Urinary bladder (tissue), 4 donors: ENCODE measurements around the gene RASSF4. TPM values are rescaled to one million over a fixed set of nuclear protein-coding genes. Genes with fewer than 3 reads are reported as not detected.

Experiments
- DNase-seq: peaks from one replicate; pipeline ENCODE4 v3.0.0-alpha.2; 2015; ENCODE audit errors: extremely low spot score
- H3K27ac ChIP-seq: one replicate; pipeline ENCODE4 v1.5.1; 2013; ENCODE audit warnings: low read depth, mild to moderate bottlenecking, moderate library complexity
- H3K36me3 ChIP-seq: one replicate; pipeline ENCODE4 v1.6.1; 2013; ENCODE audit warnings: mild to moderate bottlenecking, moderate library complexity; ENCODE audit not compliant: insufficient read depth
- H3K4me1 ChIP-seq: one replicate; pipeline ENCODE4 v1.6.1; 2013; ENCODE audit warnings: mild to moderate bottlenecking, moderate library complexity; ENCODE audit not compliant: insufficient read depth
- H3K4me3 ChIP-seq: one replicate; pipeline ENCODE4 v1.5.1; 2013; ENCODE audit warnings: low read depth, low read length
- WGBS: extraction: QIAGEN DNeasy Blood & Tissue Kit; methylation state at CpG from one replicate; pipeline ENCODE4 v1.1.7; 2013; 5-methylcytosine and 5-hydroxymethylcytosine counted together
- polyA plus RNA-seq: library from polyadenylated mRNA; stranded (reverse); fragments of 200-250 nt; gene quantifications from one replicate; pipeline ENCODE4 v1.2.3, GENCODE V29; 2013
- total RNA-seq: library from RNA; depleted of rRNA; stranded (reverse); fragments of >200 nt; gene quantifications from one replicate; pipeline ENCODE4 v1.2.3, GENCODE V29; 2014
- donor health status: healthy with polysubstance abuse.
- donor health status: healthy.

The RASSF4 gene
- total RNA-seq (12.2 TPM), polyA plus RNA-seq (55.1 TPM)

GRCh38 chr10:44959247-44960087, at the start of gene RASSF4:
Gene RASSF4, plus strand, starts transcription at chr10:44959802. Its CDS starts 10,401 bp downstream, at chr10:44970203.
- WGBS = under 1% methylated on average over 74 of the region's 74 CpGs
- Histone ChIP-seq H3K4me3 (peak within 1 kb of the TSS; percentile 69), H3K27ac (peak within 1 kb of the TSS; percentile 87), H3K4me1 (peaks cover 3% of the 10 kb centered on the region), H3K36me3 (no peaks in the 10 kb centered on the region)
- no peak for DNase-seq

GRCh38 chr10:44909910-44910309, 49.7 kb upstream of the RASSF4 start:
- no peaks in the 10 kb centered on the region for H3K4me1 ChIP-seq
- no peak overlapping the region for H3K4me3 ChIP-seq
- H3K36me3 ChIP-seq = no peaks in the 10 kb centered on the region
- WGBS = 94% methylated on average over 1 of the region's 1 CpG
- no peak overlapping the region for H3K27ac ChIP-seq
- no peak for DNase-seq

GRCh38 chr10:44910602-44911001, 49.0 kb upstream of the RASSF4 start:
- H3K4me3 ChIP-seq = no peak overlapping the region
- H3K4me1 ChIP-seq = no peaks in the 10 kb centered on the region
- DNase-seq = no peak
- no peak overlapping the region for H3K27ac ChIP-seq
- no peaks in the 10 kb centered on the region for H3K36me3 ChIP-seq
- 57% methylated on average over 7 of the region's 7 CpGs for WGBS

GRCh38 chr10:44911081-44911540, 48.5 kb upstream of the RASSF4 start, which contains the start of gene TMEM72:
Gene TMEM72, plus strand, starts transcription at chr10:44911337. Its CDS starts 176 bp downstream, at chr10:44911513.
- no peak for DNase-seq
- 45% methylated on average over 12 of the region's 12 CpGs for WGBS
- Histone ChIP-seq H3K36me3 (no peaks in the 10 kb centered on the region), H3K4me1 (no peaks in the 10 kb centered on the region), H3K4me3 (no peak within 1 kb of the TSS), H3K27ac (no peak within 1 kb of the TSS)

- no peak for DNase-seq
Observed at GRCh38 chr10:44911951-44912350, 47.7 kb upstream of the RASSF4 start.

GRCh38 chr10:44913350-44914081, 46.1 kb upstream of the RASSF4 start:
- H3K27ac ChIP-seq = no peak overlapping the region
- H3K4me1 ChIP-seq = no peaks in the 10 kb centered on the region
- WGBS = 65% methylated on average over 12 of the region's 12 CpGs
- no peaks in the 10 kb centered on the region for H3K36me3 ChIP-seq
- no peak for DNase-seq
- no peak overlapping the region for H3K4me3 ChIP-seq

More at GRCh38 chr10:44911951-44912350, 47.7 kb upstream of the RASSF4 start:
- H3K27ac ChIP-seq = no peak overlapping the region
- H3K36me3 ChIP-seq = no peaks in the 10 kb centered on the region
- H3K4me1 ChIP-seq = no peaks in the 10 kb centered on the region
- WGBS = 94% methylated on average over 3 of the region's 3 CpGs
- H3K4me3 ChIP-seq = no peak overlapping the region

GRCh38 chr10:44914891-44915290, 44.7 kb upstream of the RASSF4 start:
- WGBS = 93% methylated on average over 2 of the region's 2 CpGs
- DNase-seq = no peak
- no peaks in the 10 kb centered on the region for H3K4me1 ChIP-seq
- no peak overlapping the region for H3K4me3 ChIP-seq
- H3K27ac ChIP-seq = no peak overlapping the region
- H3K36me3 ChIP-seq = no peaks in the 10 kb centered on the region

- 89% methylated on average over 2 of the region's 2 CpGs for WGBS
- no peak overlapping the region for H3K27ac ChIP-seq
- no peak overlapping the region for H3K4me3 ChIP-seq
- DNase-seq = no peak
- no peaks in the 10 kb centered on the region for H3K4me1 ChIP-seq
- H3K36me3 ChIP-seq = no peaks in the 10 kb centered on the region
Observed at GRCh38 chr10:44916429-44916828, 43.2 kb upstream of the RASSF4 start.

- H3K4me3 ChIP-seq = no peak overlapping the region
- 80% methylated on average over 3 of the region's 3 CpGs for WGBS
- no peak for DNase-seq
- H3K27ac ChIP-seq = no peak overlapping the region
- H3K4me1 ChIP-seq = no peaks in the 10 kb centered on the region
- no peaks in the 10 kb centered on the region for H3K36me3 ChIP-seq
Observed at GRCh38 chr10:44917848-44918247, 41.8 kb upstream of the RASSF4 start.

- WGBS = 87% methylated on average over 3 of the region's 3 CpGs
- H3K4me1 ChIP-seq = no peaks in the 10 kb centered on the region
- DNase-seq = no peak
- no peak overlapping the region for H3K27ac ChIP-seq
- H3K4me3 ChIP-seq = no peak overlapping the region
- H3K36me3 ChIP-seq = no peaks in the 10 kb centered on the region
Observed at GRCh38 chr10:44920252-44920651, 39.4 kb upstream of the RASSF4 start.

GRCh38 chr10:44921061-44921460, 38.5 kb upstream of the RASSF4 start:
- H3K36me3 ChIP-seq = no peaks in the 10 kb centered on the region
- no peaks in the 10 kb centered on the region for H3K4me1 ChIP-seq
- WGBS = 87% methylated on average over 5 of the region's 5 CpGs
- H3K4me3 ChIP-seq = no peak overlapping the region
- DNase-seq = no peak
- H3K27ac ChIP-seq = no peak overlapping the region

- DNase-seq = no peak
- no peaks in the 10 kb centered on the region for H3K36me3 ChIP-seq
- 93% methylated on average over 3 of the region's 3 CpGs for WGBS
- H3K4me1 ChIP-seq = no peaks in the 10 kb centered on the region
- H3K4me3 ChIP-seq = no peak overlapping the region
- H3K27ac ChIP-seq = no peak overlapping the region
Observed at GRCh38 chr10:44921506-44921905, 38.1 kb upstream of the RASSF4 start.

GRCh38 chr10:44922021-44922420, 37.6 kb upstream of the RASSF4 start:
- no peak for DNase-seq
- H3K4me3 ChIP-seq = no peak overlapping the region
- H3K27ac ChIP-seq = no peak overlapping the region
- no peaks in the 10 kb centered on the region for H3K36me3 ChIP-seq
- 94% methylated on average over 5 of the region's 5 CpGs for WGBS
- no peaks in the 10 kb centered on the region for H3K4me1 ChIP-seq
